Measurements from ENCODE around the gene IQGAP2.
"Not testable (repeated sequence)": the region's sequence is repeated elsewhere in the genome, so short reads cannot be mapped to it uniquely, and the experiment has no call there.

IQGAP2 gene

GRCh38 chr5:76545184-76545583, 142.1 kb downstream of the IQGAP2 start:
- DNase-seq = no peak

- DNase-seq = no peak
These were observed 143.5 kb downstream of the IQGAP2 start for GRCh38 chr5:76546497-76547102.

- DNase-seq = no peak
These were observed 144.3 kb downstream of the IQGAP2 start for GRCh38 chr5:76547242-76547890.

- DNase-seq = no peak
These were observed 144.9 kb downstream of the IQGAP2 start for GRCh38 chr5:76547891-76548524.

GRCh38 chr5:76548525-76549229, 145.6 kb downstream of the IQGAP2 start:
- no peak for DNase-seq

- DNase-seq = not testable (repeated sequence)
These were observed 147.8 kb downstream of the IQGAP2 start for GRCh38 chr5:76550881-76551280.

GRCh38 chr5:76552546-76552945, 149.5 kb downstream of the IQGAP2 start:
- no peak for DNase-seq

GRCh38 chr5:76553251-76553650, 150.2 kb downstream of the IQGAP2 start:
- no peak for DNase-seq

- no peak for DNase-seq
These were observed 152.0 kb downstream of the IQGAP2 start for GRCh38 chr5:76555114-76555513.

GRCh38 chr5:76555717-76556116, 152.6 kb downstream of the IQGAP2 start:
- no peak for DNase-seq

GRCh38 chr5:76556511-76557221, 153.6 kb downstream of the IQGAP2 start:
- no peak for DNase-seq

GRCh38 chr5:76560952-76561891, 158.1 kb downstream of the IQGAP2 start:
- no peak for DNase-seq

- no peak for DNase-seq
These were observed 158.9 kb downstream of the IQGAP2 start for GRCh38 chr5:76561959-76562358.

- DNase-seq = no peak
These were observed 161.9 kb downstream of the IQGAP2 start for GRCh38 chr5:76565009-76565408.

GRCh38 chr5:76570153-76570552, 167.1 kb downstream of the IQGAP2 start:
- no peak for DNase-seq

GRCh38 chr5:76571559-76571958, 168.5 kb downstream of the IQGAP2 start:
- DNase-seq = no peak

GRCh38 chr5:76576450-76576849, 173.4 kb downstream of the IQGAP2 start:
- no peak for DNase-seq

GRCh38 chr5:76576996-76577395, 173.9 kb downstream of the IQGAP2 start:
- no peak for DNase-seq

GRCh38 chr5:76579166-76579937, 176.3 kb downstream of the IQGAP2 start:
- DNase-seq = no peak

- no peak for DNase-seq
These were observed 177.9 kb downstream of the IQGAP2 start for GRCh38 chr5:76580981-76581380.

All from COR-L47 (cell line).